SK-N-SH treated with all-trans-retinoic acid at 6 μM for 48 hours (cell line): Measurements from ENCODE around the gene KLHL18.
A peak's percentile ranks its signal among the peaks of the same experiment; 100 is the strongest.
"Not testable (repeated sequence)": the region's sequence is repeated elsewhere in the genome, so short reads cannot be mapped to it uniquely, and the experiment has no call there.

Source experiments
- ATAC-seq: fragments of 200-7000 bp; cut with Tn5 transposase; 3 replicates; pipeline ENCODE4 v1.9.1; 2020; ENCODE audit warnings: mild to moderate bottlenecking, moderate library complexity
- ARNTL ChIP-seq: fragments of 450-650 bp; formaldehyde crosslinking; IDR thresholded peaks from 2 replicates; pipeline ENCODE4 v1.5.0; 2020; ENCODE audit warnings: low read depth, mild to moderate bottlenecking, moderate library complexity, borderline replicate concordance
- CSDC2 ChIP-seq: fragments of 250-450 bp; sonication (Bioruptor Pico); IDR thresholded peaks from 2 replicates; pipeline ENCODE4 v1.5.0; 2020; ENCODE audit warnings: mild to moderate bottlenecking, moderate library complexity
- ESRRG ChIP-seq: fragments of 250-450 bp; sonication (Bioruptor Pico); IDR thresholded peaks from 2 replicates; pipeline ENCODE4 v1.6.1; 2021; ENCODE audit warnings: mild to moderate bottlenecking
- GLIS3 ChIP-seq: fragments of 250-450 bp; sonication (Bioruptor Pico); IDR thresholded peaks from 2 replicates; pipeline ENCODE4 v1.5.0; 2020; ENCODE audit warnings: mild to moderate bottlenecking, moderate library complexity
- ISL1 ChIP-seq: fragments of 250-450 bp; sonication (Bioruptor Pico); IDR thresholded peaks from 2 replicates; pipeline ENCODE4 v2.1.2; 2022; ENCODE audit warnings: mild to moderate bottlenecking, moderate library complexity
- OSR1 ChIP-seq: fragments of 250-450 bp; sonication (Bioruptor Pico); IDR thresholded peaks from 2 replicates; pipeline ENCODE4 v1.8.0; 2022; ENCODE audit warnings: moderate library complexity, mild to moderate bottlenecking, inconsistent platforms
- PPARA ChIP-seq: fragments of 250-450 bp; sonication (Bioruptor Pico); IDR thresholded peaks from 2 replicates; pipeline ENCODE4 v1.5.0; 2020; ENCODE audit warnings: mild to moderate bottlenecking, borderline replicate concordance
- SNAI2 ChIP-seq: fragments of 250-450 bp; sonication (Bioruptor Pico); IDR thresholded peaks from 2 replicates; pipeline ENCODE4 v1.5.0; 2020; ENCODE audit warnings: mild to moderate bottlenecking, moderate library complexity
- TCF4 ChIP-seq: fragments of 250-450 bp; sonication (Bioruptor Pico); IDR thresholded peaks from 2 replicates; pipeline ENCODE4 v1.8.0; 2021; ENCODE audit warnings: mild to moderate bottlenecking, moderate library complexity, borderline replicate concordance
- TOX ChIP-seq: fragments of 250-450 bp; sonication (Bioruptor Pico); IDR thresholded peaks from 2 replicates; pipeline ENCODE4 v1.8.0; 2021; ENCODE audit warnings: mild to moderate bottlenecking, moderate library complexity, borderline replicate concordance
- ZC3H10 ChIP-seq: fragments of 250-450 bp; sonication (Bioruptor Pico); IDR thresholded peaks from 2 replicates; pipeline ENCODE4 v1.5.1; 2021; ENCODE audit warnings: mild to moderate bottlenecking, moderate library complexity
- ZNF565 ChIP-seq: fragments of 450-650 bp; formaldehyde crosslinking; conservative IDR thresholded peaks from 2 replicates; pipeline ENCODE4 v1.5.0; 2020; ENCODE audit warnings: low read depth, mild to moderate bottlenecking, moderate library complexity
- ZNF70 ChIP-seq: fragments of 450-650 bp; formaldehyde crosslinking; IDR thresholded peaks from 2 replicates; pipeline ENCODE4 v1.5.0; 2020; ENCODE audit warnings: mild to moderate bottlenecking, moderate library complexity
- ZNF8 ChIP-seq: fragments of 450-650 bp; formaldehyde crosslinking; IDR thresholded peaks from 2 replicates; pipeline ENCODE4 v1.5.0; 2020; ENCODE audit warnings: mild to moderate bottlenecking, moderate library complexity
- TF ChIP-seq, protein P1 (sequence below): fragments of 250-450 bp; sonication (Bioruptor Pico); IDR thresholded peaks from 2 replicates; pipeline ENCODE4 v1.8.0; 2021; ENCODE audit warnings: low read depth, mild to moderate bottlenecking, moderate library complexity, borderline replicate concordance
- TF ChIP-seq, protein P2 (sequence below): fragments of 250-450 bp; sonication (Bioruptor Pico); IDR thresholded peaks from 2 replicates; pipeline ENCODE4 v1.8.0; 2020; ENCODE audit warnings: mild to moderate bottlenecking, moderate library complexity, borderline replicate concordance
- TF ChIP-seq, protein P3 (sequence below): fragments of 250-450 bp; sonication (Bioruptor Pico); IDR thresholded peaks from 2 replicates; pipeline ENCODE4 v1.5.1; 2021; ENCODE audit warnings: mild to moderate bottlenecking, moderate library complexity

KLHL18 gene

DNA sequence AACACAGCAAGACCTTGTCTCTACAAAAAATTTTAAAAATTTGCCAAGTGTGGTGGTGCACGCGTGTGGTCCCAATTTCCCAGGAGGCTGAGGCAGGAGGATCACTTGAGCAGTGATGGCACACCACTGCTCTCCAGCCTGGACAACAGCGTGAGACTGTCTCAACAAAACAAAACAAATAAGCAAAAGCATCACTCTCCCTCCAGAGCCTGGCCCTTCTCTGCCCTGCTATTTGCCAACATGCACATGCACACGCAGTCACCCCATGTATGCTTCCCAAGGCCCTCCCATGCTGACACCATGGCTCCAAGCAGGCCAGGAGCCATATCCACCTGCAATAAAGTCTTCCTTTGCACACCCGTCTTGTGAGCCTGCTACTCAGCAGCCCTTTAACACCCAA, 2.2 kb upstream of the KLHL18 start:
- no peak for ATAC-seq
- no peak for TF ChIP-seq CSDC2 (CRISPR knock-in tag)
- TF ChIP-seq, all 23 proteins: peak for 0

DNA sequence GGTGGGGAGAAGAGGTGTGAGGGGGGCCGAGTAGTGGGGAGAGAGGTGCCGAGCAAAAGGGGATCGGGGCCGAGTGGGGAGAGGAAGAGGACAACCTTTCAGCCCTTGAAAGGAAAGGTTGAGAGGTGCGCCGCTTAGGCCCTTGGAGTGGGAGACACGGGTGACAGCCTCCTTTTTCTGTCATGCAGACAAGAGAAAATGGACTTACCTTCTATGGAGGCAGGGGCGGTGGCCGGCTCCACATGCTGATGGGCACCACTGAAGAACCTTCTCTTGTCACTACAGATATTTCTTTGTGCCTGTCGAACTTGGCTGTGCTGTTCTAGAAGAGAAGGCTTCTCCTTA, 421 bp downstream of the KLHL18 start:
- ATAC-seq = peak; percentile 2; the same call in 2 of the 3 replicates
- TF ChIP-seq CSDC2 (CRISPR knock-in tag) (no peak), ZNF8 (CRISPR knock-in tag) (no peak), PPARA (CRISPR knock-in tag) (no peak), OSR1 (CRISPR knock-in tag) (no peak), ZC3H10 (CRISPR knock-in tag) (no peak), SNAI2 (CRISPR knock-in tag) (no peak), TCF4 (CRISPR knock-in tag) (no peak), TOX (CRISPR knock-in tag) (no peak)
- TF ChIP-seq, protein P1, sequence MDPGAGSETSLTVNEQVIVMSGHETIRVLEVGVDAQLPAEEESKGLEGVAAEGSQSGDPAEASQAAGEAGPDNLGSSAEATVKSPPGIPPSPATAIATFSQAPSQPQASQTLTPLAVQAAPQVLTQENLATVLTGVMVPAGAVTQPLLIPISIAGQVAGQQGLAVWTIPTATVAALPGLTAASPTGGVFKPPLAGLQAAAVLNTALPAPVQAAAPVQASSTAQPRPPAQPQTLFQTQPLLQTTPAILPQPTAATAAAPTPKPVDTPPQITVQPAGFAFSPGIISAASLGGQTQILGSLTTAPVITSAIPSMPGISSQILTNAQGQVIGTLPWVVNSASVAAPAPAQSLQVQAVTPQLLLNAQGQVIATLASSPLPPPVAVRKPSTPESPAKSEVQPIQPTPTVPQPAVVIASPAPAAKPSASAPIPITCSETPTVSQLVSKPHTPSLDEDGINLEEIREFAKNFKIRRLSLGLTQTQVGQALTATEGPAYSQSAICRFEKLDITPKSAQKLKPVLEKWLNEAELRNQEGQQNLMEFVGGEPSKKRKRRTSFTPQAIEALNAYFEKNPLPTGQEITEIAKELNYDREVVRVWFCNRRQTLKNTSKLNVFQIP (CRISPR knock-in tag) = no peak

DNA sequence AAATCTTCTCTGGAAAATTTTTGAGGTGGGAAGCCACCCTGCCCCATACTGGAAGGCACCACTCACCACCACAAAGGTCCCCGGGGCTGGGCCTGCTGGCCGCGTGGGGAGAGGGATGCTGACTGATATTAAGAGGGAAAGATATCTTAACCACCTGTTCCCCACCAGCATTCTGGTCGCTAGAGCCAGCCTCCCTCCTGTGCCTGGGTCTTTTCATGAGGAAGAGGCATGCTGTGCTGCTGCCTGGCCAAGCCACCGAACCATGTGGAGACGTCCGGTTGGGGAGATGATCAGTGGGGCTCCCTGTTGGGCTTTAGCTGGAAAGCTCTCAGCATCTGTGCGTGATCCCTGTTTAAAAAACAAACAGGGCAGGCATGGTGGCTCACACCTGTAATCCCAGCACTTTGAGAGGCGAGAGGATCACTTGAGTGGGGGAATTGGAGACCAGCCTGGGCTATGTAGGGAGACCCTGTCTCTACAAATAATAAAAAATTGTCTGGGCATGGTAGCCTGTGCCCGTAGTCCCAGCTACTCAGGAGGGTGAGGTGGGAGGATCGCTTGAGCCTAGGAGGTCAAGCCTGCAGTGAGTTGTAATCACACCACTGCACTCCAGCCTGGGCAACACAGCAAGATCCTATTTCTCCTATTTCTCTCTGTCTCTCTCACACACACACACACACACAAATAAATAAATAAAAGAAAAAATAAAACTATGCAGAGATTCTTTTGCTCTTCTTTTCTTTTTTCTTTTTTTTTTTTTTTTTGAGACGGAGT, 1.0 kb downstream of the KLHL18 start:
- TF ChIP-seq TCF4 (CRISPR knock-in tag) = no peak
- TF ChIP-seq ISL1 (CRISPR knock-in tag) = no peak
- TF ChIP-seq ZNF565 (CRISPR knock-in tag) = no peak
- TF ChIP-seq, protein P2, sequence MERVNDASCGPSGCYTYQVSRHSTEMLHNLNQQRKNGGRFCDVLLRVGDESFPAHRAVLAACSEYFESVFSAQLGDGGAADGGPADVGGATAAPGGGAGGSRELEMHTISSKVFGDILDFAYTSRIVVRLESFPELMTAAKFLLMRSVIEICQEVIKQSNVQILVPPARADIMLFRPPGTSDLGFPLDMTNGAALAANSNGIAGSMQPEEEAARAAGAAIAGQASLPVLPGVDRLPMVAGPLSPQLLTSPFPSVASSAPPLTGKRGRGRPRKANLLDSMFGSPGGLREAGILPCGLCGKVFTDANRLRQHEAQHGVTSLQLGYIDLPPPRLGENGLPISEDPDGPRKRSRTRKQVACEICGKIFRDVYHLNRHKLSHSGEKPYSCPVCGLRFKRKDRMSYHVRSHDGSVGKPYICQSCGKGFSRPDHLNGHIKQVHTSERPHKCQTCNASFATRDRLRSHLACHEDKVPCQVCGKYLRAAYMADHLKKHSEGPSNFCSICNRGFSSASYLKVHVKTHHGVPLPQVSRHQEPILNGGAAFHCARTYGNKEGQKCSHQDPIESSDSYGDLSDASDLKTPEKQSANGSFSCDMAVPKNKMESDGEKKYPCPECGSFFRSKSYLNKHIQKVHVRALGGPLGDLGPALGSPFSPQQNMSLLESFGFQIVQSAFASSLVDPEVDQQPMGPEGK (CRISPR knock-in tag) = no peak
- no peak for TF ChIP-seq GLIS3 (CRISPR knock-in tag)
- no peak for TF ChIP-seq ZNF70
- no peak for TF ChIP-seq PPARA (CRISPR knock-in tag)
- peak; percentile 1; the same call in 1 of the 3 replicates for ATAC-seq

DNA sequence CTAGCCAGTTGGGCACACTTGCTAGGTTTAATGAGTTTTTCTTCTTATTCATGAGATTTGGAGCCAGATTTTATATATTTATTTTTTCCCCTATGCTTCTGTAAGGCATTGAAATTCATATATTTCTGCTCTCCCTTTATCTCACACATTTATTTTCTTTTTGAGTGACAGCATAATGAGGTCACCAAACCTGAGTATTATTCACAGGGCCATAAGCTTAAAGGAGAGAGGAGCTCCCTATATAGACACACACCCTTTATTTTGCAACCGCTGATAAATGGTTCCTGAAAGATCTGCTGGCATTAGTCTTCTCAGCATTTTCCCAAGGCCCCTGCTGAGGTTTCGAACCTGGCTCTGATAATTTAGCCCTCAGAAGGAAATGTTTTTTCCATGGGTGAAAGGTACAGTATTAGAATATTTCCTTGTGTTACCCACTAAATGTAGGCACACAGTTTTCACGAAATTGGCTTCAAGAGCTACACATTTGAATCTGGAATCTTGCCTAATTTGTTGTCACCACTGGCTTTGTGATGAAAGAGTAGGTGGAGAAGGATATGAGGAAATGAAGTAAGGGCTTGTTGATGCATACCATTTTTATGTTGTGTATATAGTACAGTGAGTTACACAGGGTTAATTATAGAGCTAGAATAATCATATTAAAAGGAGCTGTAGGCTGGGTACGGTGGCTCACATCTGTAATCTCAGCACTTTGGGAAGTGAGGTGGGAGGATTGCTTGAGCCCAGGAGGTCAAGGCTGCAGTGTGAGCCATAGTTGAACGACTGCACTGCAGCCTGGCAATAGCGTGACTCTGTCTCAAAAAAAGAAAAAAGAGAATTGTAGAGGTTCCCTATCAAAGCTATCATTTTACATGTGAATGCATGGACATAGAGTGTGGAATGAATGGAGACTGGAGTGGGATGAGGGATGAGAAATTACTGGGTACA, 6.5 kb downstream of the KLHL18 start:
- ATAC-seq = no peak
- TF ChIP-seq ZNF8 (CRISPR knock-in tag) (no peak), TCF4 (CRISPR knock-in tag) (no peak), ZNF565 (CRISPR knock-in tag) (no peak), SNAI2 (CRISPR knock-in tag) (no peak), PPARA (CRISPR knock-in tag) (no peak), ARNTL (no peak), ZNF70 (no peak)
- TF ChIP-seq, protein P3, sequence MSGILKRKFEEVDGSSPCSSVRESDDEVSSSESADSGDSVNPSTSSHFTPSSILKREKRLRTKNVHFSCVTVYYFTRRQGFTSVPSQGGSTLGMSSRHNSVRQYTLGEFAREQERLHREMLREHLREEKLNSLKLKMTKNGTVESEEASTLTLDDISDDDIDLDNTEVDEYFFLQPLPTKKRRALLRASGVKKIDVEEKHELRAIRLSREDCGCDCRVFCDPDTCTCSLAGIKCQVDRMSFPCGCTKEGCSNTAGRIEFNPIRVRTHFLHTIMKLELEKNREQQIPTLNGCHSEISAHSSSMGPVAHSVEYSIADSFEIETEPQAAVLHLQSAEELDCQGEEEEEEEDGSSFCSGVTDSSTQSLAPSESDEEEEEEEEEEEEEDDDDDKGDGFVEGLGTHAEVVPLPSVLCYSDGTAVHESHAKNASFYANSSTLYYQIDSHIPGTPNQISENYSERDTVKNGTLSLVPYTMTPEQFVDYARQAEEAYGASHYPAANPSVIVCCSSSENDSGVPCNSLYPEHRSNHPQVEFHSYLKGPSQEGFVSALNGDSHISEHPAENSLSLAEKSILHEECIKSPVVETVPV = no peak

DNA sequence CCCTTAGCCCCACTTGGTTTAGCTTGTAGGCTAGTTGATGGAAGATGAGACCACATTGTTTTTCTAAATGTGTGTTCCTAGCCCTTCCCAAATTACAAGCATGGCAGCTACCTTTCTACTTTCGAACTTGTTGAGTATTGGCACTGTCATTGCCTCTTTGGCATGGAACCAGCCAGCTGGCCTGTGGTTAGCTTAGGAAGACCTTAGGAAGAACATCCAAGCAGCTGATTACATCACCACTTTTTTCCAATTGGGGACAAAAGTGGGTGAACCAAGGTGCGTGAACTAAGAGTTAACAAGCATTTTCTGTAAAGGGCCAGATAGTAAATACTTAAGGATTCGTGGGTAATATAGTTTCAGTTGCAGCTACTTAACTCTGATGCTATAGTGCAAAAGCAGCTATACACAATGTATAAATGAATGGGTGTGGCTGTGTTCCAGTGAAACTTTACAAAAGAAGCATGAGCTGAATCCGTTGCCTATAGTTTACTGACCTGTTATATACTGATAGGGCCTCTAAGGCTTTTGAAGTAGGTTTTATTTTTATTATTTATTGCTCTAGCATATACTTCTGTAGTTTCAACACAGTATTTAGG, 8.5 kb downstream of the KLHL18 start:
- ATAC-seq = no peak
- no peak for TF ChIP-seq ZNF8 (CRISPR knock-in tag)
- TF ChIP-seq, protein P2 (CRISPR knock-in tag) = no peak
- no peak for TF ChIP-seq OSR1 (CRISPR knock-in tag)
- TF ChIP-seq ESRRG (CRISPR knock-in tag) = no peak

DNA sequence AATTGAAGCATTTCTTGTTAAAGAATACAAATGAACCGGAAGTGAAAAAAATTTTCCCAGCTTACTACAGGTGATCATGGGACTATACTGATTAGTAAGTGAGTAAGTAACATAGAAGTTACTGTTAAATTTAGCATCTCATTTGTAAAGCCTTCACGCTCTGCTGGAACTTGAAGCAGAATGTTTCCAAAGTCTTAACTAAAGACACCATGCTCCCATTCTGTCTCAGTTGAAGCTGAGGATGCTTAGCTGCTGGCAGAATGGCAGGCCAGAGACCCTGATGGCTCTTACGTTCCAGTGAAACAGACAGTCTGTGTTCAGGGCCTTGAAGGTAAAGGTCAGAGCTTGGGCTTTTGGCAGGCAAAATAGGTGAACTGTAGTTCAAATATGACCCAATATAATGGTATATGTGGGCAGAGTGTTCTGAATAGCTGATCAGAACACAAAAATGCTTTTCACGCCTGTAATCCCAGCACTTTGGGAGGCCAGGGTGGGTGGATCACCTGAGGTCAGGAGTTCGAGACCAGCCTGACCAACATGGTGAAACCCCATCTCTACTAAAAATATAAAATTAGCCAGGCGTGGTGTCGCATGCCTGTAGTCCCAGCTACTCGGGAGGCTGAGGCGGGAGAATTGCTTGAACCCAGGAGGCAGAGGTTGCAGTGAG, 9.1 kb downstream of the KLHL18 start:
- ATAC-seq = not testable (repeated sequence)
